ENCODE results near the gene OPA1. TPM values are rescaled to one million over a fixed set of nuclear protein-coding genes. Genes with fewer than 3 reads are reported as not detected.

OPA1 gene
- total RNA-seq, 4 donors from 2014 or later, result 42.2 to 56.1 (median 47.2) TPM

DNA sequence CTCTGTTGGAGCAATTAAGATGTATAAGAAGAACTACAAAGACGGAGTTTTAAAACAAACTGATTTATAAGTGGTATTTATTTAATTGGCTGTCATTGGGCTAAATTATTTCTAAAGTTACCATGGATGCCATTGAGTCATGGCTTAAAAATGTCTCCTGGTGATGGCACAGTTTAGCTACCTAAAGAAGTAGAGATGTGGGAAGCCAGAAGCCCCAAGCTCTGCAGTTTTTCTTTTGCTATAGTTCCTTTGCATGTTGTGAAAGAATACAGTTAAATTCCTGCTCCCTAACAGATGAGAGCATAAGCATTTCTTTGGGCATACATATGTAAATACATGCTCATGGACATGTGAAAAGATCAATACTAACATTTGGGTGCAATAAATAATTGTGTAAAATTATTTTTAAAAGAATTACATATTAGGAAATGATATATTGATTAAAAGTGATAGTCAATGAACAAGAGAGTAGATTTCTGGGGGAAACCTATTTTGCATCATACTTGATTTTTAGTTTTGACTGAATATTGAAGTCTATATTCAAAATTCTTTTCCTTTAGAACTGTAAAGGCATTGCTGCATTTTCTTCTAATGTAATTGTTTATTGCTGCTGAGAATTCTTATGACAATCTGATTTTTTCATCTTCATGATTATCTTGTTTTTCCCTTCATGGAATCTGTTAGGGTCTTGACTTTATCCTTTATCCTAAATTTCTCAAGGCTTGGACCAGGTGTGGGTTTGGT, 2.1 kb downstream of the OPA1 start:
- Histone ChIP-seq H3K27ac (replicated peaks in 1 of 4) (no peak overlapping the region), H3K4me3 (no peak overlapping the region), H3K9me3 (no peaks in the 10 kb centered on the region), H3K36me3 (peaks cover 0 to 27% (median 2%) of the 10 kb centered on the region in 4 donors), H3K27me3 (no peaks in the 10 kb centered on the region), H3K4me1 (peaks cover 27 to 43% (median 28%) of the 10 kb centered on the region in 4 donors)
- DNase-seq (ENCODE audit: extremely low spot score), result no peak
- TF ChIP-seq POLR2AphosphoS5 (IDR thresholded peaks at IDR 0.05) (no peak), POLR2A (IDR thresholded peaks at IDR 0.05; ENCODE audit: low read depth) (no peak), EP300 (IDR thresholded peaks at IDR 0.05) (no peak)
- TF ChIP-seq, protein P1, sequence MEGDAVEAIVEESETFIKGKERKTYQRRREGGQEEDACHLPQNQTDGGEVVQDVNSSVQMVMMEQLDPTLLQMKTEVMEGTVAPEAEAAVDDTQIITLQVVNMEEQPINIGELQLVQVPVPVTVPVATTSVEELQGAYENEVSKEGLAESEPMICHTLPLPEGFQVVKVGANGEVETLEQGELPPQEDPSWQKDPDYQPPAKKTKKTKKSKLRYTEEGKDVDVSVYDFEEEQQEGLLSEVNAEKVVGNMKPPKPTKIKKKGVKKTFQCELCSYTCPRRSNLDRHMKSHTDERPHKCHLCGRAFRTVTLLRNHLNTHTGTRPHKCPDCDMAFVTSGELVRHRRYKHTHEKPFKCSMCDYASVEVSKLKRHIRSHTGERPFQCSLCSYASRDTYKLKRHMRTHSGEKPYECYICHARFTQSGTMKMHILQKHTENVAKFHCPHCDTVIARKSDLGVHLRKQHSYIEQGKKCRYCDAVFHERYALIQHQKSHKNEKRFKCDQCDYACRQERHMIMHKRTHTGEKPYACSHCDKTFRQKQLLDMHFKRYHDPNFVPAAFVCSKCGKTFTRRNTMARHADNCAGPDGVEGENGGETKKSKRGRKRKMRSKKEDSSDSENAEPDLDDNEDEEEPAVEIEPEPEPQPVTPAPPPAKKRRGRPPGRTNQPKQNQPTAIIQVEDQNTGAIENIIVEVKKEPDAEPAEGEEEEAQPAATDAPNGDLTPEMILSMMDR (IDR thresholded peaks at IDR 0.05), result no peak
- WGBS, result 59% methylated on average over 1 of the region's 1 CpG
- intact Hi-C loops (cut with DNase I), result no loop called here

DNA sequence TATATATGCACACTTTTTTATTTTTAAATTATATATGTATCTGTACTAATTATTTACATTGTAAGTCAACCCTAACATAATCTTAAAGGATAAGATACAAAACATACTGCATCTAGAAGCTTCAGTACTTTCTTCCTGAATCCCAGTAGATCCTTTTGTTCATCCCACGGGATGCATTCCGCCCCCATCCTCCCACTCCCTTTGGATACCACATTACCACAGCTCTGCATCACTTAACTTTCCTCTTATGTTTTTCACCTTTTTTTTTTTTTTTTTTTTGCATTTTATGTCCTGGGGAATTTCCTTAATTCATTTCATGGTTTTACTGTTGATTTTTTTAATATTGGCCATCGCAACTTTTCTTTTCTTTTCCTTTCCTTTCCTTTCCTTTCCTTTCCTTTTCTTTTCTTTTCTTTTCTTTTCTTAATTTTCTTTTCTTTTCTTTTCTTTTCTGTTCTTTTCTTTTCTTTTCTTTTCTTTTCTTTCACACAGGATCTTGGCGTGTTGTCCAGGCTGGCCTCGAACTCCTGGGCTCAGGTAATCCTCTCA, 3.0 kb downstream of the OPA1 start:
- Histone ChIP-seq H3K27me3 (no peaks in the 10 kb centered on the region), H3K9me3 (no peaks in the 10 kb centered on the region), H3K4me1 (peaks cover 27 to 43% (median 28%) of the 10 kb centered on the region in 4 donors), H3K4me3 (no peak overlapping the region), H3K36me3 (peaks cover 0 to 27% (median 2%) of the 10 kb centered on the region in 4 donors), H3K27ac (replicated peaks in 1 of 4) (no peak overlapping the region)
- 92% methylated on average over 5 of the region's 5 CpGs for WGBS
- TF ChIP-seq, protein P1 (IDR thresholded peaks at IDR 0.05), result no peak
- TF ChIP-seq EP300 (IDR thresholded peaks at IDR 0.05) (no peak), POLR2A (IDR thresholded peaks at IDR 0.05; ENCODE audit: low read depth) (no peak), POLR2AphosphoS5 (IDR thresholded peaks at IDR 0.05) (no peak)
- intact Hi-C loops (cut with DNase I), result no loop called here
- no peak for DNase-seq (ENCODE audit: extremely low spot score)

DNA sequence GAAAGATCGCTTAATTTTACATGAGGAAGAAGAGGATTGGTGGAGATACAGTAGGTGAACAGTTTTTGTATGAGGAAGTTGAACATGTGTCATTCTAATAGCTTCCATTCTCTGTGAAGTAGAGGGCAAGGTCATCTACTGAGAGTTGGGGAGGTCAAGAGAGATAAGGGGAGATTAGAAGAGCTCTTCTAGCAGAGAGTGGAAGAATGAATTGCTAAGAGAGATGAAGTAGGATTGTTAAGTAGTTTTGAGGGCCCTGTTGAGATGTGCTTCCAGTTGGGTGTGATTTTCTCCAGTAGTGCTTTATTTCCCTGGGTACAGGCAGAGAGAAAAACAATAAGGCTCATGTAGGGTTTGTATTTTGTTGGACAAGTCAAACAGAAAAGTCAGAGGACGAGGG, 5.2 kb downstream of the OPA1 start:
- no peak for DNase-seq (ENCODE audit: extremely low spot score)
- Histone ChIP-seq H3K4me1 (peaks cover 22 to 37% (median 29%) of the 10 kb centered on the region in 4 donors), H3K36me3 (peaks cover 0 to 27% (median 2%) of the 10 kb centered on the region in 4 donors), H3K27ac (replicated peaks in 1 of 4) (no peak overlapping the region), H3K9me3 (no peaks in the 10 kb centered on the region), H3K27me3 (no peaks in the 10 kb centered on the region), H3K4me3 (no peak overlapping the region)
- 96% methylated on average over 2 of the region's 2 CpGs for WGBS
- no peak for TF ChIP-seq EP300 (IDR thresholded peaks at IDR 0.05)
- no peak for TF ChIP-seq POLR2A (IDR thresholded peaks at IDR 0.05; ENCODE audit: low read depth)
- no peak for TF ChIP-seq POLR2AphosphoS5 (IDR thresholded peaks at IDR 0.05)
- TF ChIP-seq, protein P1 (IDR thresholded peaks at IDR 0.05), result no peak
- intact Hi-C loops (cut with DNase I), result no loop called here

- Histone ChIP-seq H3K27ac (replicated peaks in 1 of 4) (no peak overlapping the region), H3K36me3 (peaks cover 0 to 27% (median 2%) of the 10 kb centered on the region in 4 donors), H3K9me3 (no peaks in the 10 kb centered on the region), H3K4me1 (peaks cover 15 to 29% (median 23%) of the 10 kb centered on the region in 4 donors), H3K4me3 (no peak overlapping the region), H3K27me3 (no peaks in the 10 kb centered on the region)
- WGBS, result 69% methylated on average over 1 of the region's 1 CpG
- TF ChIP-seq, protein P1 (IDR thresholded peaks at IDR 0.05), result no peak
- TF ChIP-seq EP300 (IDR thresholded peaks at IDR 0.05) (no peak), POLR2AphosphoS5 (IDR thresholded peaks at IDR 0.05) (no peak), POLR2A (IDR thresholded peaks at IDR 0.05; ENCODE audit: low read depth) (no peak)
- no peak for DNase-seq (ENCODE audit: extremely low spot score)
- intact Hi-C loops (cut with DNase I), result no loop called here
These were observed 6.4 kb downstream of the OPA1 start for GRCh38 chr3:193599393-193599792.
